NCI-H2107 treated with DMSO at 0.1 percent for 48 hours (cell line): ENCODE measurements around the gene RBFOX1.

Experiments
- DNase-seq: peaks from one replicate; lab custom pipeline; 2025; ENCODE audit not compliant: unreplicated experiment; lab: John Stamatoyannopoulos, UW

Gene RBFOX1

DNA sequence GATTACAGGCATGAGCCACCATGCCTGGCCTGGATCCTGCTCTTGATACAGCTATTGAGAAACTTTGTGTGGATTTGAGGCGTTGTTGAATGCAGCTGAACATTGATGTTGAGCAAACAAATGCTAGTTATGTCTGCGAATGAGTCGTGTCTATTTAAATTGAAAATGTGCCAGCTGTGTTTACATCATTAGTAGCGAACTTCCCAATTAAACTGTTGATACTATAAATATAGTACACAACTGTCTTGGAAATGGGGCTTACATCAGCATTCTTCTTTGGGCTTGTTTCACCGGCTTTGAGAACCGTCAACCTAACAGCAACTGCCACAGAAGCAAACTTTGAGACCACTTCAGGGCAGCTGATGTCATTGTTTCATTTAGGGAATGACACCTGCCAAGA lies 251.9 kb downstream of the RBFOX1 start:
- DNase-seq, result no peak

DNA sequence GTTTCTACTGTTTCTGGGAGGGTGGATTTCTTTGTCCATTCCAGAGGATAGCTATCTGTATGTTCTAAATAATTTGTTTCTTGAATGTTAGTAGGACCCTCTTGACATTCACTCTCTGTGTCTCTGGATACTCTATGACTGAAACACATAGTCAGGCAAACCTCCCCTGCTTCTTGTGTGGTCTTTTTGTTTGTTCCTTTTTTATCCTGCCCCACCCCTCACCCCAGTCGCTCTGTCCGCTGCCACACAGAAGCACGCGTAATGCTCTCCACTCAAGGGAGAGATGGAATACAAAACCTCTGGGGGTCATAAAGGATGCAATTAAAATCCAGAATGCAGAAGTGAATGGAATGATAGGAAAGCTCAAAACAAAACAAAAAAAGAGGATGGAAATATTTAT lies 253.1 kb downstream of the RBFOX1 start:
- DNase-seq, result no peak

DNA sequence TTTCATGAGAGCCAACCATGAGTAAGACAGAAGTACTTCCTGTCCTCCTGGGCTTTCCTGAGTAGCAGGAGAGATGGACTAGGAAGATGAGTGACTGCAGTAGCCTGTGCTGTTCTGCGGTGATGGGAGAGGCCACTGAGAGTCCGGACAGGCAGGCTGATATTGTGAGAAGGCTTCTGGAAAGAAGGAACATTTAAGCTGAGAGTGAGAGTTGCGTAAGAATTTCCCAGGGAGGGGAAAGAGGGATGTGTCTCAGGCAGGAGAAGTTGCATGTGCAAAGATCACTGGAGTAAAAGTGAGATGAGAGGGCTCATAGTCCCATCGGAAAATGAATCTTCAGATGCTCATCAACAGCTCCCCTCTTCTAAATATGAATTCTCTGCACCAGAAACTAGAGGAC lies 258.3 kb downstream of the RBFOX1 start:
- no peak for DNase-seq

DNA sequence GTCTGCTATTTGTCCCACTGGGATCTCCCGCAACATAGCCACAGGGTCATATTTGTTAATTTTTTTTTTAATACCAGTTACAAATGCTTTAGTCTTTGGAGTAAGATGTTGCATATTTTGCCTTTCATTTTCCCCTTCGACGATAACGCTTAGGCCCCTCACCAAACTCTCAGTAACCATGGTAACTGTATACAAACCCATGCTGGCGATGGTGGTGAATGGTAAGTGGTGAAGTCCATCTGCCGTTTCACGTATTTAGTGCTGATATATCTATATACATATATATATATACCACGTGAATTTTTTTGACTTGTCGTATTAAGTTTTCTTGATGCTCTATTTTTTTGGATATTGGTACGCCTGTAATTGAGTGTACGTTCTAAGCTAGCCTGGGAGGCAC lies 263.7 kb downstream of the RBFOX1 start:
- DNase-seq, result no peak

DNA sequence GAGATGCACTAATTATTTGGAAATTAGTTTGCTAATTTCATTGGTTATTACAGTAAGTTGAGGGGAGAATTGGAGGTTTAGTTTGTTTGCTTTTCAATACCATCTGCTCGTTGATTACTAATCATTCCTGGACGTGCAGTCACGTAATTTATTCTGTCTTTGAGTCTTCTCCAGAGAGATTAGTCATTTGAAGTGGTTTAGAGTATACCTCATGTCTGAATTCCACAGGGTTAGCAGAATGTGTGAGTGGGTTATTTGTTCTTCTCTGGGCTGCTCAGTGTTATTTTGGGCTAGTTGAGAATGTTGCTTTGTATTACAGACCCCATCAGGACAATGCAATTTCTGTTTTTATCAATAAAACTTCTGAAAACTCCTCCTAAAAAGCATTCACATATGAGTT lies 265.0 kb downstream of the RBFOX1 start:
- no peak for DNase-seq

DNA sequence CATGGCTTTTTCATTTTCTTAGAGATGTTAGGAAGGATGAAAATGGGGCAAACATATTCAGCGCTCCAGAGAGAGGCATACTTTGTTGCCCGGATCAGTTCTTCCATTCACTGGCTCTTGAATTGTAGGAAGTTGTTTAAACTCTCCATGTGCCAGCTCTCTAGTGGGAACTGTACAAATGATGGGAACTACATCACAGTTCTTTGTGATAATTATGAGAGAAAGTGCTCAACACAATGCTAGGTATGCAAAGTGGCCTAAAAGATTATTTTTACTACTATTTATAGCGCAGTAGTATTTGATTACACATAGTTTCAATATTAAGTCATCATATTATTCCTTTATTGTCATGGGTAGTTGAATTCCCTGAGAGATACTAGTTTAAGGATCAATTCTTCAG lies 268.5 kb downstream of the RBFOX1 start:
- DNase-seq, result no peak

DNA sequence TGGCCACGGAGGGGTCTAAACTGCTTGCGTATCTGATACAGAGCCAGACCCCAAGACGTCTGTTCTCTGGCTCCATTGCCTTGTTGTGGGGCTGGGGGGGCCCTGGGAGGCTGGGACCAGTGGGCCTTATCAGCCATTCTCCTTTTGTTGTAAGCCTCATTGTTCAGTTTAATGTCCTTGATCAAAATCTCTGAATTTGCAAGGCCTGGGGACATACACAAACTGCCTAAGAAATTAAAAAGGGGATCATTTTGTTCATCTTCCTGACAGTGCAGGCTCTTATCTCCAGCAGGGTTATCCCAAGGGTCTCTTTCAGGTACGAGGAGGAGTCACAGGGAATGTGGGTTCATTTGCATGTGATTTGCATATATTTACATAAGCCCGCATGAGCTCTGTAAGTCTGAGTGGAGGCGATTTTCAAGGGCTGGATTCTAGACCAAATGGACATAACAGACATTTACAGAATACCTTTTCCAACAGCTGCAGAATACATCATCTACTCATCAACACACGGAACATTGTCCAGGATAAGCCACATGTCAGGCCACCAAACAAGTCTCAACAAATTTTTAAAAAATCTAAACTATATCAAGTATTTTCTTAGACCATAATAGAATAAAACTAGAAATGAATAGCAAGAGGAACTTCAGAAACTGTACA lies 269.8 kb downstream of the RBFOX1 start:
- DNase-seq, result no peak

DNA sequence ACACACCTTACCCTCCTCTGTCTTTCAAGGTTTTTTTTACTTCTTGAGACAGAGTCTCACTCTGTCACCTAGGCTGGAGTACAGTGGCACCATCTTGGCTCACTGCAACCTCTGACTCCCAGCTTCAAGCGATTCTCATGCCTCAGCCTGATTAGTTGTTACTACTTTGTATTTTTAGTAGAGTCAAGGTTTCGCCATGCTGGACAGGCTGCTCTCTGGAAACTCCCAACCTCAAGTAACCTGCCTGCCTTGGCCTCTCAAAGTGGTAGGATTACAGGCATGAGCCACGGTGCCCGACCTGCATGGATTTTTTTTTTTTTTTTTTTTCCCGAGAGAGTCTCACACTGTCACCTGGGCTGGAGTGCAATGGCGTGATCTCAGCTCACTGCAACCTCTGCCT lies 273.2 kb downstream of the RBFOX1 start:
- no peak for DNase-seq

DNA sequence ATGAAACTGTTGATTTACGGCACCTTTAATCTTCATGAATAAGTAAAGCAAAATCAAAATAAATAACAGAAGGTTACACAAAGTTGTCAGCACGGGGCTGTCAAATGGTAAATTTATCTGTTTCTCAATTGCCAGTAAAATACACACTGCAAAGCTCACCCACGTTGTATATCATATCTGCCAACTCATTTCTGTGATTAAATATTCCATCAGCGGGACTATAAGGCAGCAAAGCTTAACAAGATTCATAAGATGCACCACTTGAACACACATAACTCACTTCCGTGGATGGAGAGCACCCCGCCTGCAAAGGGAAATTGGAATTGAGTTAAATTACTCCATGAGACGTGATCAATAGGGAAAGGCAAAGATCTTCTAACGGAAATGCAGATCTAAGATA lies 280.0 kb downstream of the RBFOX1 start:
- no peak for DNase-seq

DNA sequence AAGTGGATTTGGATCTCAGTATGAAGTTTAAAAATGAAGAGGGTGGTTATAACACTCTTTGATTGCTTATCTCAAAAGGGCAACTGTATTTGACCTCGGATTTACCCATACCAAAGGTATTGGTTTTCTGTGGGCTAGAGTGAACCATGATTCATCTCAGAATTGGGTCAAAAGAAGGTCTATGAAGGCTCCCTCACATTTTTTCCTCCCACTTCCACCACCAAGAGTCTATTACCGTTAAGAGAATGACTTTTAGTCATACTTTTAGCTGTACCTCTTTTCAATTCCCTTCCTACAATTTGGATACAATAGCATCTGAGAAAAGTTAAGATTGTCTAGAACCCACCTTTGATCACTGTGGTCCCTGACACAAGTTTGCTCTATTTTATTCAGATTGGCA lies 280.9 kb downstream of the RBFOX1 start:
- no peak for DNase-seq

DNA sequence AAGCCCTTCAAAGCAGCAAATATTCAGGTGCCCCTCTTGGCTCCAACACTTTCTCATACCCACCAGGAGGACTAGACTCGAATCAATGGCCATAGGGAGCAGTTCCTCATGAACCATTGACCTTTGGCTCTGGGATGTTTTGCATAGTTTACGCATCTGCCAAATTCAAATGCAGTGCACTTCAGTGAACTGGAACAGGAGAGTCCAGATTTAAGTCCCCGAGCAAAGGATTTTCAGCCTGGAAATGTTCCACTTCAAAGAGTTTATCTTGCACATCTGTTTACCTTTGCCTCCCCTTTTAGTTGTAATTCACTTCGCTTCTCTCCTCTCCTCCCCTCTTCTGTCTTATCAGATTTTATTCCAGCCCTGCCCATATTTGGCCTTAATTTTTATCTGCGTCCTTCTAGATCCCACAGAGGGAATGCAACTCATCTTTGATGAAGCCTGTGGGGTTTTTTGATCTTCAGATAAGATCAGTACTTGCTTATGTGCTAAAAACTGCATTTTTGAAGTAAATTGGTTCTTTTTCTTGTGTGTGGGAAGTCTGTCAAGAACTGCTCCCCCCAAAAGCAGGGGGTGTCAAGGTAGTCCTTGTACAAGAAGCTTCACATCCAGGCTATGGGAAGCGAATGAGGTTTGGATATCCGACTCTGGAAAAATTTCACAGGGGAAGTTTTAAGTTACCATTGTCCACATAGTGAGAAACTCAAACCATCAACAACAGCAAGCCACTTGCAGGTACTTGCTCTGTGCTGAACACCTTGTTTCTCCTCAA lies 281.6 kb downstream of the RBFOX1 start:
- no peak for DNase-seq

DNA sequence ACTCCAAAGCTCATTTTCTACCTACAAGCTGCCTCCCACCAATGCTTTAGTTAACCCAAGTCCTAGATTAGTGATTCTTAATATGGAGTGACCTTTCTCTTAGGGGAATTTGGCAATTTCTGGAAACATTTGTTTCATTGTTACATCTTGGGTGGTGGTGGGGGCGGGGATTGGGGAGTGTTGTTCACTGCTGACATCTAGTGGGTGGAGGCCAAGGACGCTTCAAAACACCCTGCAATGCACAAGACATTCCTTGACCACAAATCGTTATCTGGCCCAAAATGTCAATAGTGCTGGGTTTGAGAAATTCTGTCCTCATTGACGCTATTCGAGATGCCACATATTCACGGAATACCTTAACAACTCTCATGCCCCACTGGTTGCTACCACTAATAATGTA lies 282.9 kb downstream of the RBFOX1 start:
- no peak for DNase-seq

DNA sequence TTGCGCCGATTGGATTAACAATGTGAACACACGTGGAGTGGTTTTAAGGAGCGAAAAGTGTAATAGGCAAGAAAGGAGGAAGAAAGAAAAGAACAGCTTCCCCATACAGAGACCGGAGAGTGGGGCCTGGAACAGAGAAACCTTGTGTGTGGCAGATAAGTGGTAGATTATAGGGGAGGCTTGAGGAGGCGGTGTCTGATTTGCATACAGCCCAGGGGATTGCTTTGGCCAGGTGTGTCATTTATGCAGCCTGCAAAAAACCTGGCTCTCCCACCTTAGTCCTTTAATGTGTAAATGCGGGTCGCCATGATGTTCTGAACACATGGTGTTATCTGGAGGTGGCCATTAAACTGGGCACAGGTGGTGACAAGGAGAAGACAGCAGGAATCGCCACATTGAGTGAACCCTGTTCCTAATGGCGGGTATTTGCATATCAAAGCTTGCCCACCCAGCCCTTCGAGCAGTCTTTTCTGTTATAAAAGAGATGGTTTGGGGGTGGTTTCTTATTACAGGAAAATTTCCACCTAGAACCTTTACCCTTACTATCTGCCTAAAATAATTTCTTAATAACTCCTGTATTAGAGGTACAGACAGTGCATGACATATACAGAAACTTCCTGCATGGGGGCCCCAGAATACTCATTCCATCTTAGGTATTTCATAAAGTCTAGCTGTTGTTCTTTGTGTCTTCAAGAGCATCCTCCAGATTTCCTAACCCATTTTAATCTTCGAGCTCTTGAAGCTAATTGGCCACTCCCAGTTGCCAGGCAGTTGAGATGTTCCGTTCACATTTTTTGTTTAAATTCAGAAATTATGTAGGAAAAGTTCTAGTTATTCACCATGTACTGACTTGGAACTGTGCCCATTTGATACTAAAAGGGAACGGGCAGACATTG lies 292.5 kb downstream of the RBFOX1 start:
- DNase-seq, result no peak

DNA sequence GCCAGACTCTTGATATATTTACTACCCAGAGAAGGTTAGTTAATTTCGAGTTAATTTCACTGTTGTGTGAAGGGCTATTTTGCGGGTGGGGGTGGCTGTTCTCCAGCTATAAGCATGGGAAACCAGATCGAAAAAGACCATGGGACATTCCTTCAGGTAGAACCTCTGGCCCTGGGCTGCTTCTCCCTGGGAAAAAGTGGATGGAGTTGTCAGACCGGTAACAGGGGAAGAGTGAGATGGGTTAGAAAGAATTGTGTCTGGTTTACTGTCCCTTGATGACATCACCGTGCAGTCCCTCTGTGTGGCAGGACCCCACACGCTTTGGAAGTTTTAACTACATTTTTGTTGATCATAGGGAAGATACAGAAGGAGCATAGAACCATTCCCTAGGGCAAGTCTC lies 296.3 kb downstream of the RBFOX1 start:
- no peak for DNase-seq

DNA sequence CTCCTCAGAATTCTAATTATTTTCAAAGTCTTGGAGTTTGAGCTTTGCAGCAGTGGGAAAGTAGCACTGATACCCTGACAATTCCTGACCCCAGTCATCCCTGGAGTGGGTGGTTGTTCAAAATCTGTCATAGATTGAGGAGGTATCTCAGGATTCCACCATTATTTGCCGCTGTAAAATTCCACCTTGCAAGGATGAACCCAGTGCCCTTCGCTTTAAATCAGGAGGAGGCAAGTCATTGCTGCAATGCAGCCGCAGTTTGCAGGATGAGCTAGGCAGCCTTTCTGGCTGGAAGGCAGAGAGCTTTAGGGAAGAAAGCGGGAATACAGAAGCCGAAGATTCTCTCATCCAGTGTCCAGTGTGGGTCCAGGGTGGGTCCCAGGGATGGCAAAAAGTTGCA lies 296.9 kb downstream of the RBFOX1 start:
- no peak for DNase-seq

DNA sequence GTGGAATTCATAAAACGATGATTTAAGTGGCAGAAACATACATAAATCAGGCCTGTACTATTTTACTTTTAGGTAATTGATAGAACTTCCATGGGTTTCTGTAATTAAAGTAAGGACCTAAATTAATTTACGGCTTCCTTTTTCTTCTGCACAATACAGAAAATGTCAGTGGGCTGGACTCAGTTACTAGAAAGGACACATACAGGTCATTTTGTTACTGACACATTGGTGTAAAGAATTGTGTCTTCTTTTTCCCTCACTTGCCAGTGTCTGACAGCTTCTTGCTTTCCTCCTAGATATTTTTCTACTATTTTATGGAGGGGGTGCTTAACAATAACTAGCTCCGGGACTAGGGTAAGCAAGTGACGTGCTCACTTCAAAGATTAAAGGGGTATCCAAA lies 304.8 kb downstream of the RBFOX1 start:
- no peak for DNase-seq

DNA sequence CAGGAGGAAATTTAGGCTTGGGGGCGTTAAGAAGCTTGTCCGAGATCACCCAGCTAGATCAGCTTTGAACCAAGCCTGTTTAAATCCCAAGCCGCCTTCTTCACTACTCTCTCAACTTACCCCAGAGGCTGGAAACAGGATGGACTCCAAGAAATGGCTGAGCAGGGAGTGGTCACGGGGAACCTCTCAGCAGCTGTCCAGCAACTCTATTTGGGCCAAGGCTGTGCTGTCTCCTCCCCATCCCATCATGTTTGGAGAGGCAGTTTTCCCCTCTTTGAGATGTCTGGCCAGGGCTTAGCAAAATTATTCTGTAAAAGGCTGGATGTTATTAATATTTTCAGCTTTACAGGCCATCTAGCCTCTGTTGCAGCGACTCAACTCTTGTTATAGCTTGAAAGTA lies 305.7 kb downstream of the RBFOX1 start:
- DNase-seq, result no peak

DNA sequence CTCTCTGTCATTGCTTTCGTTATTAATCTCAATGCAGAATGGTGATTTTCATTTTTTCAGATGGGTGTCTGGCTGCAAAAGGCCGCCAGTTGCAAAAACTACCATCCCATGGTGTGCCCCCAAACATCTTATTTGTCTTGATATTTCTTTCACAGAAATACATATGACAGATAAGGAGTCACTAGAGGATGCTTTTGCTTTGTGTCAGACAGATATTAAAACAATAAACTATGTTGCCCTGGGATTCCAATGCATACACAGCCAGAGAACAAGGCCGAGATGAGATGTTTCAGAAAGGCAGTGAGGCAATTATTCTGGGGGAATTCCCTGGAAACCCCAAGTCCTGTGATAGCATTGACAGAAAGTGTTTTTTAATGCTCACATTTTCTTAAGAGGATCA lies 307.7 kb downstream of the RBFOX1 start:
- no peak for DNase-seq

DNA sequence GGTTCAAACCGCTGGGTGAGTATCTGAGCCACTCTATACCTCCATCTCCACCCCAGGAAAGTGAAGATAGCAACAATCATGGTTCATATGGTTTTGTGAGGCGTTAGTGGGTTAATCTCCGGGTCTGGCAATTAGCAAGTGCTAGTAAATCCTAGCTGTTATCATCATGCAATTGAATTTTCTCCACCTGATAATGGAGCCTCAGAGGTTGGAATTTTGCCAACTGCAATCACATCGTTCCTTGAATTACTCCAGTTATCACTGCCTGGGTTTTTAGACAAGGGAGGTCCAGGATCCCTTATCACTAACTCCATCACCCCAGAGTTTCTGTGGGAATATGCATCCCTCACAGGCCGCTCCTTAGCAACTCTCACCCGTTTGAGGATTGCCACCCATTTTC lies 311.5 kb downstream of the RBFOX1 start:
- DNase-seq, result no peak

DNA sequence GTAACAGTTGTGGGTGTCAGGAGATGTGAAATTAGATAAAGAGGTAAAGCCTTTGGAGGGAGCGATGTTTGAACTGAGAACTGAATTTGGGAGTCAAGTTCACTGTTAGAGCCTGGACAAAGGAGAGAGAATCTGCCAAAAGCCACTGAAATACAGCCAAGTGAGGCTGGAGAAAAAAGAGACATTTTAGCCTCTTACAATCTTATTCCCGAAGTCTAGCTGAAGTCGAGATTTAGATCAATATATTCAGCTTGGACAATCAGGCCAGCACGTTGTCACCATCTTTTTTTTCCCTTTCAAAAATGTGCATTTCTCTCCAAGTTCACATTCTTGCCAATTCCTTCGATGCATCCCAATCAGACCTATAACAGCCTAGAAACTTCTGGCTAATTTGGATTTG lies 312.2 kb downstream of the RBFOX1 start:
- no peak for DNase-seq

DNA sequence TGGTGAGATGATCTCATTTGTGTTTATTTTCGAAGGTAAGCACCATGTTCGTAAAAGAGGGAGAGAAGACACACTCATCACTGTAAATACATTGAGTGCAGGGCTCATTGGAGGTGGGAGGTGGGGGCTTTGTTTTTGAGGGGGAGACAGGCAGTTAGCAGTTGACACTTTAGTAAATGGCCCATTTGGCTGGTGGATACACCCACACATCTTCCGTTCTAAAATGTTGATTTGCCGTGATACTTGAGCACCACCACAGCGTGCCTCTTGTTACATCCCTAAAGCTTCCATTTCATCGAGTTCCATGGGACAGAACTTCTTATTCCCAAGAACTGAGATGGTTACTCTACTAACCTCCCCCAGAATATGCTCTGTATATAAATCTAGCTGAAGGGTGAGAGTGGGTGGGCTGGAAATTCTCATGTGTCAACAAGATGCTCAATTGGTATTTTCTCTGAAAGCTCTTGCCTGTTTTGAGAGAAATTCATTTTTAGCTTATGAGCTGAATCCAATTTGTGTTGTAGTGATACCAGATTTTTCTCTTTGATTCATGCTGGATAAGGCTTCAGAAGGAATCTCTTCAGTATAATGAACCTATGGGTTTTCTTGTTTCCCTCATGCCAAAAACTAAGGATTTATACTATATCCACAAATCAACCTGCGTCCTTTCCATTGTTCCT lies 314.3 kb downstream of the RBFOX1 start:
- DNase-seq, result no peak
